SJSA1 (cell line): ENCODE measurements around the gene ERG. TPM values are rescaled to one million over a fixed set of nuclear protein-coding genes. Genes with fewer than 3 reads are reported as not detected.

Experiments
- DNase-seq, 2 experiments: peaks; one replicate each; pipeline ENCODE4 v3.0.0-alpha.2; 2015 to 2020; ENCODE audit warnings: low spot score in 2 of 2, low read depth in 1 of 2
- H3K27ac ChIP-seq: fragments of 250-450 bp; sonication (Bioruptor Pico); 2 replicates; pipeline ENCODE4 v1.5.1; 2020; ENCODE audit warnings: mild to moderate bottlenecking, moderate library complexity
- H3K27me3 ChIP-seq: fragments of 250-450 bp; sonication (Bioruptor Pico); replicated peaks from 2 replicates; pipeline ENCODE4 v1.5.1; 2020; ENCODE audit warnings: mild to moderate bottlenecking, moderate library complexity
- H3K36me3 ChIP-seq: fragments of 250-450 bp; sonication (Bioruptor Pico); 2 replicates; pipeline ENCODE4 v1.5.1; 2020; ENCODE audit warnings: mild to moderate bottlenecking
- H3K4me1 ChIP-seq: fragments of 250-450 bp; sonication (Bioruptor Pico); replicated peaks from 2 replicates; pipeline ENCODE4 v1.6.1; 2021; ENCODE audit warnings: mild to moderate bottlenecking
- H3K4me3 ChIP-seq: fragments of 250-450 bp; sonication (Bioruptor Pico); 2 replicates; pipeline ENCODE4 v1.5.1; 2020; ENCODE audit warnings: mild to moderate bottlenecking
- H3K9me3 ChIP-seq: fragments of 250-450 bp; sonication (Bioruptor Pico); replicated peaks from 2 replicates; pipeline ENCODE4 v1.5.1; 2020; ENCODE audit warnings: mild to moderate bottlenecking
- total RNA-seq: library from RNA; depleted of rRNA; stranded (reverse); fragments of >200 nt; shearing (Covaris generic); gene quantifications from 2 replicates; pipeline ENCODE4 v1.2.3, GENCODE V29; 2014

The ERG gene
- total RNA-seq, 1 experiment from 2014 or later = 0.89 TPM

DNA sequence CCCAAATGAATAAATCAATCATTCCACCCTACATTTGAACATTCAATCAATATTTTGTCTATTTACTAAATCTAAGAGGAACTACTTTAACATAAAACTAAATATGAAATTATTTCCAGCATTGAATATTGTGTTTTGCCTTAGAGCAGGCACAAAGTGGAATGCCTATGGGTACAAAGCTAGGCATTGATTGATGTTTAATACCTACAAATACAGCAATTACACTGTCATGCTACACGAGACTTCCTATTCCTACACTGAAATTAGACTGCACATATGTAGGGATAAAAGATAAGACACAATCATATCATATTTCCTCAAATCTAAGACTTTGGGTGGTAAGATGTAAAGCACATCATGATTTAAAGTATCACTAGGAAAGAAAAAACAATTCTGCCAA is 12.9 kb upstream of the ERG start:
- H3K27me3 ChIP-seq = no peaks in the 10 kb centered on the region; the same call in 1 of the 2 replicates
- no peaks in the 10 kb centered on the region for H3K9me3 ChIP-seq
- peaks cover under 1% of the 10 kb centered on the region for H3K4me1 ChIP-seq
- H3K4me3 ChIP-seq = no peak overlapping the region
- H3K27ac ChIP-seq = no peak overlapping the region
- no peaks in the 10 kb centered on the region for H3K36me3 ChIP-seq
- no peak for DNase-seq

DNA sequence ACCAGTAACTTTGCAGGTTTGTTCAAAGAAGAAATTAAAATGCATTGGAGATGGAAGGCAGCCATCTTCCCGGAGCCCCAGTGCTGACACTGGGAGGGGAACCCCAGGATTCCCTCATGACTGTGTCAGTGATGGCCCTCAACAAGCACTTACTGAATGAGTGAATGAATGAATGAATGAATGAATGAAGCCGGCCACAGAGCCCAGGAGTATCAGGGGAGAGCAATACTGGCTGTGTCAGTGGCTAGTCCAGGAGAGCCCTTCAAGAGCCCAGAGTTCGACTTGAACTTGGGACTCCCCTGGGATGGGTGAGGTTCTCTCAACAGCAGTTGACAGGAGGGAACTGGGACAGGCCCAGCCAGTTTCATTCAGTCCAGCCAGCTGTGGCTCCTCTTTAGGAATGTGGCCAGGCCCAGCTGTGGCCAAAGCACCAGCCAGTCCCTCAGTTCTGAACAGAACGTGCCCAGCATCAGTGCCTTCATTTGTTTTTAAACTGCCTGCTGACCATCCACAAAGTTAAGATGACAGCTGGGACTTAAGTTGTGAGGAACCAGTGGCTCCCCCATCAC is 9.2 kb upstream of the ERG start:
- Histone ChIP-seq H3K36me3 (no peaks in the 10 kb centered on the region), H3K4me1 (peaks cover 29% of the 10 kb centered on the region), H3K9me3 (no peaks in the 10 kb centered on the region), H3K4me3 (no peak overlapping the region), H3K27ac (no peak overlapping the region), H3K27me3 (no peaks in the 10 kb centered on the region)
- no peak for DNase-seq

DNA sequence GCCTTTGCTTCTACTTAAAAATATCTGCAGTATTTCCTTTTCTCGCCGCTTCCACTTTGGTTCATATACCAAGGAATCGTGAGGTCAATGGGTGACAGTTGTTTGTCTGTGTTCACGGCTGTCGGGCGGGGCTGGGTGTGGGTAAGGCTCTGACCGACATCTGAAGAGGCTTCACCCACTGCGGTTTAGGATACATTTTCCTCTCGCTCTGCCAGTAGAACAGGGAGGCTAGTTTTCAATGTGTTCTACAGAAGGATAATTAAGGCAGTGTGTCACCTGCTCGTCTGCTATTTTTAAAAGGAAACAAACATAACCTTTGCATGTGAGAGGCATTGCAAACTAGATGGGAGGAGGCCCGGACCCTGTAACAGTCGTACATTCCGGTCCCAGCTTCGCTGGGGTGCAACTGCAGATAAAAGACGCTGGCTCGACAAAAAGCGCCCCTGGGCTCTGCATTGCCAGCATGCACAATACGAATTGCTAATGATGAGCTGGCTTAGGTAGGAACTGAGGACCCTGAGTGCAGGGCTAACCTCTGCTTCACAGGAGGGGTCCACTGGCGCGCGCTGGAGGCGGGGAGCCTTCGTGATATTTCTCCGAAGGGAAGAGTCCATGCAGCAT is 8.5 kb upstream of the ERG start:
- H3K36me3 ChIP-seq = no peaks in the 10 kb centered on the region
- no peak for DNase-seq
- no peak overlapping the region for H3K4me3 ChIP-seq
- H3K9me3 ChIP-seq = no peaks in the 10 kb centered on the region
- H3K27me3 ChIP-seq = no peaks in the 10 kb centered on the region
- H3K27ac ChIP-seq = no peak overlapping the region
- peaks cover 35% of the 10 kb centered on the region for H3K4me1 ChIP-seq

DNA sequence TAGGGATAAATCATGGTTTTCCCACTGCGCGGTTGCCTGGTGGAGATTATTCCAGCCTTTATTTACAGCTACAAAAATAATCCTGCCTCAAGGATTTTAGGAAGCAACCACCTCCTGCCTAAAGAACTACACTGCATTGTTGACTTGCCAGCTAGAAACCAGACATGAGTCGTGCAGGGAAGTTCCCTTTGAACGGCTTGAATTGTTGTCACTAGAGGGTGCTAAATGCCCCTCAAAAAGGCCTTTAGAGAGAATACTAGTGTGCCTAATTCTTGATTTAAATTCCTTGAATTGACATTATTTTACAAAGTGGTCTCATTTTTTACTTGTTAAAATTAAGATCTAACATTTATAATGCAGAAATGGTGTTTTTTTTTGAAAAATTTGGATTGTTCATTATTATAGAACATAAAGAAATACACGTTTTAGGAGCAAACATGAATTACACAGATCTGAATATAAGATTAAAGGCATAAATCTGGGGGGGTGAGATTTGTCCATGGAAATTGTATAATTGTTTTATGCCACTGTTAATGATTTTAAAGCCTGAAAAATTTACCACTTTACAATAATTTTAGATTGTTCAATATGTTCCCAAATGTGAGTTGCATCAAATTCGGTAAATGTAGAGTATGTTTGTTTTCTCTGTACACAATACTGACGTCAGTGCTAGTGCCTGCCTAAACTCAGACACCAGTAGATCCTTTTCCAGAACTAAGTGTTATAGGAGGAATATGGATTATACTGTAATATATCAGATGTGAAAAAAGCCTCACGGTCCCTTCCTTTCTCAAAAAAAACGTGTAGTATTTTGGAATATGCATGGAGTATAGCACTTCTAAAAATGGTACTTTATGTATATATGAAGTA is 7.6 kb upstream of the ERG start:
- Histone ChIP-seq H3K4me1 (peaks cover 35% of the 10 kb centered on the region), H3K27ac (no peak overlapping the region), H3K36me3 (no peaks in the 10 kb centered on the region), H3K4me3 (no peak overlapping the region), H3K9me3 (no peaks in the 10 kb centered on the region), H3K27me3 (no peaks in the 10 kb centered on the region)
- peak; percentile 59 to 75 for DNase-seq

DNA sequence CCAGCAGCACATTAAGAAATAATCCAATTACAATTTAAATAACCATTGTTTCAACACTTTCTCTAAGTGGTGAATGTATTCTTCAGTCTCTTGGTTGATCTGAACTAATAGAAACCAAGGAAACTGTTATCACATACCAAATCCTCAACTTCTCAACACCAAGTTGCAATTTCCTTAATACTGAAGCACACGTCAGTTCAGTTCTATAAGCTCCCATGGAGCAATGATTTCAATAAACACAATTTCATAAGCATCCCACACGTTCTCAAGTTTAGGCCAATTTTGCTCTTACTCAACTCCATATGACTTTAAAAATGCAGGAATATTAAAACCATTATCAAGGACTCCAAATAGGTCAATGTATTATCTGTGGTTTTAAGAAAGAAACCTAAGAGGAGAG is 5.8 kb upstream of the ERG start:
- no peaks in the 10 kb centered on the region for H3K27me3 ChIP-seq
- no peaks in the 10 kb centered on the region for H3K9me3 ChIP-seq
- H3K4me1 ChIP-seq = peaks cover 49% of the 10 kb centered on the region
- DNase-seq = no peak
- H3K36me3 ChIP-seq = no peaks in the 10 kb centered on the region
- peak overlapping the region; percentile 30 for H3K4me3 ChIP-seq
- H3K27ac ChIP-seq = peak overlapping the region; percentile 87

DNA sequence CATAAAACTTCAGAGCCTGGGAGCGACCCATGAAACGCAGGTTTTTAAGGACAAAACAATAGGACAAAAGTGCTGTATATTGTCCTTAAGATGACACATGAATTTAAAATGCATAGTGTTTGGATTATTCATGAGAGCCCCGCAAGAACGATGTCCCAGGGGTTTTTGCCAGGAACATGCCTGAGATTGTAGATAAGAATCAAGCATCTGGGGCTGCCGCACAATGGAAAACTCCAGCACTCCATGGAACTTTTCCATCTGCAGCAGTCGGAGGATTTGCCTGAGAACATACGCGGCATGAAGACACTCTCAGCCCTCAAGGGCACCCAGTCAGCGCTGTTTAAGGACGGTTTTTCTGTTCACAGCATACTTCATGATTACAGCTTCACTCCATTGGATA is 5.3 kb upstream of the ERG start:
- peak; percentile 89 to 92 for DNase-seq
- H3K36me3 ChIP-seq = no peaks in the 10 kb centered on the region
- H3K4me3 ChIP-seq = peak overlapping the region; percentile 30
- no peaks in the 10 kb centered on the region for H3K27me3 ChIP-seq
- H3K4me1 ChIP-seq = peaks cover 52% of the 10 kb centered on the region
- H3K9me3 ChIP-seq = no peaks in the 10 kb centered on the region
- H3K27ac ChIP-seq = peak overlapping the region; percentile 87

DNA sequence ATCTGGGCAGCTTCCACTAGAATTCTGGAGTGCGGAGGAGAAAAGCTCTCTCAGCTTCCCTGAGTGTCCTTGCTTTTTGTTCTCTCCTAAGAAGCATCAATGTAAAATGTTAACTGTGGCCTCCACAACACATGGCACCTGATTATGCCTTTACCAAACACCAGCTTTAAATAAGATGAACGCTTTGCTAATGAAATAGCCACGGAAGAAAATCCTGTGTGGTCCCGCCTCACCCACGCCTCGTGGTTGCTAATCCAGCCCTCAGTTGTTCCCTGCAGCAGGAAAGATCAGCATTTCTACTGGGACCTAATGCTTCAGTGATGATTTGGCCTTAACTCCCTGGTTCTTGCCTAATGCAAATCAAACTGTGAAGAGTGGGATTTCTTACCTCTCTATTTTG is 1.8 kb upstream of the ERG start:
- Histone ChIP-seq H3K4me1 (peaks cover 41% of the 10 kb centered on the region), H3K27ac (peak overlapping the region; percentile 7; the same call in 1 of the 2 replicates), H3K27me3 (no peaks in the 10 kb centered on the region), H3K4me3 (no peak overlapping the region), H3K36me3 (no peaks in the 10 kb centered on the region), H3K9me3 (no peaks in the 10 kb centered on the region)
- no peak for DNase-seq

DNA sequence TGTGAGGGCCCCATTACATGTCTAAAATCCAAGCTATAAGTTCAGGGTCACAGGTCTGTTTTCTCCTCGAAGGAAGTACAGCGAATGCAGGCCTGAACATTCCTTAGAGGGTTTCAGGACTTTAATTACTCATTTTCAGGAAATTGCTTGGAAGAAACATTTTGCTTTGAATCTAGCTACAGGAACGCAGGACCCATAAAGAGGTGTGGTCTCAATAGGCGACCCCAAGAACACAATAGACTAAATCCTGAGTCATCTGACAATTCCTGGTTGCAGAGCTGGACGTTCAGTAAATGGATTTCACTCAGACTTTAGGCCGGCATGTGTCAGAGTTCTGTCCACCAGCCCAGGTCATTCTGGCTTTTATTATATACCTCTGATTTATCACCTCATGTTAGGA is 1.0 kb upstream of the ERG start:
- DNase-seq = peak in 1 of 2 experiments; percentile 31
- Histone ChIP-seq H3K4me1 (peaks cover 36% of the 10 kb centered on the region), H3K27ac (peak overlapping the region; percentile 7), H3K36me3 (no peaks in the 10 kb centered on the region), H3K9me3 (no peaks in the 10 kb centered on the region), H3K4me3 (no peak overlapping the region), H3K27me3 (no peaks in the 10 kb centered on the region)

DNA sequence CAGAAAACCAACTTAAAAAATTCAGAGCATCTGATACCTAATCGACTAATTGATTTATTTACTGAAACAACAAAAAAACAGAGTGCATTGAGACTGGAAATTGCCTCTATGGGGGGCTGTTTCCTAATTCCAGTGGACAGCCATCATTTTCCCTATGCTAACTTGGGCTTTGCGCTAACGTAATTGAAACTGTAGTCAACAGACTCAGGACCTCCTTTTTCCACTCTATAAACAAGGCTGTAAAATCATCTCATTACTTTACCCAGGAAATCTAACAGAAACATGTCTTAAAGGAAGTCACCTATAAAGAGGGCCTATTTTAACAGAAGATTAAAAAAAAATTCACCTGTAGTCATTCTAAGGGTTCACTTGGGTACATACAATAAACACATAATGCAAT is 2.1 kb downstream of the ERG start:
- Histone ChIP-seq H3K27me3 (no peaks in the 10 kb centered on the region), H3K9me3 (no peaks in the 10 kb centered on the region), H3K4me1 (peaks cover 17% of the 10 kb centered on the region), H3K36me3 (no peaks in the 10 kb centered on the region), H3K27ac (no peak overlapping the region), H3K4me3 (no peak overlapping the region)
- no peak for DNase-seq

DNA sequence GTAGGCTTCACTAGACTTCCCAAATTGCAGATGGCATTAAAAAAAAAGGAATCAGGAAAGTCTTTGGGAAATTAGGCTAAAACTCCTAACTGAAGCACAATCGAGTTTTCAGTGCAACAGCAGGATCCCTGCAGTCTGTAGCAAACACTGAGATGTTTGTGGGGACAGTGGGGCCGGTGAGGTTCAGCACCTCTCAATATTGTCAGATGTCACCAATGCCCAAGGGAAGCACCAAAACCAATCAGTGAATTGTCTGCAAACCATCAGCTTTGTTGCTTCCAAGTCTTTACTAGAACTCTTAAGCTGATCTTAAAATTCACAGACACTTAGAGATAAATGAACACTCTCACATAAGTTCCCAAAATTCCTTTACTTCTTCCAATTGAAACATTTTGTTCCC is 2.6 kb downstream of the ERG start:
- no peak overlapping the region for H3K27ac ChIP-seq
- H3K4me3 ChIP-seq = no peak overlapping the region
- DNase-seq = no peak
- H3K4me1 ChIP-seq = peaks cover 17% of the 10 kb centered on the region
- no peaks in the 10 kb centered on the region for H3K9me3 ChIP-seq
- H3K36me3 ChIP-seq = no peaks in the 10 kb centered on the region
- no peaks in the 10 kb centered on the region for H3K27me3 ChIP-seq

DNA sequence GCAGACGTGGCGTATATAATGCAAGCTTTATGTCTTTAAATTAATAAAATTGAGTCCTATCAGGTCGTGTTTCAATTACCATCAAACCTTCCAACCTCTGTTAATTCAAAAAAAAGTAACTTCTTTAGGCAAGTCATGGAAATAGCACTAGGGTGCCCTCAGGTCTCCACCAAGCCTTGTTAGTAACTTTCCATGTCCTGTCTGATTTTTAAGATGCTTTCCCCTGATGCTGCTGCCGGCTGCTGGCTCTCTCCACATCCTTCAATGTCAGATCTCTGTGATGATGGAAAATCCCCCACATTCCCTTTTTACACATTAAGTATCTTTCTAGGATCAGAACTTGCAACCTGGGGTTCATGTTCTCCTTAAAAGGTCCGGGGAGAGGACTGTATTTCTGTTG is 3.0 kb downstream of the ERG start:
- Histone ChIP-seq H3K27me3 (no peaks in the 10 kb centered on the region), H3K4me1 (peaks cover 14% of the 10 kb centered on the region)

DNA sequence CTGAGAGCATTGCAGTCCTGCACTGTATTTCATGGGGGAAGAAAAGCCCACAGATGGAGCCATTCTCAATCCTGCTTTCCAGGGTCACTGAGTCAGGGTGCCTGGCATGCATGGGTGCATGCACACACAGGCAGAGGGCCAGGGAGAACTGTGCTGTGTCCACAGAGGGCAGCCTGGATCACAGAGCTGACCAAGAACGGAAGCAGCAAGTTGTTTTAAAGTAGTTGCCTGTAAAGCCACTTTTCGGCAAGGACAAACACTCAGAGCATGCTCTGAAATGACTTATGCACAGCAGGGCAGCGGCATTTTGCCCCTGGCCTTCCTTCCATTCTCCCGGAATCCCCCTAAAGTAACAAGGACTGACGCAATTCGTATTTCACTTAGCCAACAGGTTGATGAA is 3.6 kb downstream of the ERG start:
- DNase-seq = no peak
- Histone ChIP-seq H3K27ac (no peak overlapping the region), H3K36me3 (no peaks in the 10 kb centered on the region), H3K9me3 (no peaks in the 10 kb centered on the region), H3K4me1 (peaks cover 9% of the 10 kb centered on the region), H3K4me3 (no peak overlapping the region), H3K27me3 (no peaks in the 10 kb centered on the region)

More for the DNA sequence above, 3.0 kb downstream of the ERG start:
- Histone ChIP-seq H3K27ac (no peak overlapping the region), H3K4me3 (no peak overlapping the region), H3K36me3 (no peaks in the 10 kb centered on the region), H3K9me3 (no peaks in the 10 kb centered on the region)
- no peak for DNase-seq

DNA sequence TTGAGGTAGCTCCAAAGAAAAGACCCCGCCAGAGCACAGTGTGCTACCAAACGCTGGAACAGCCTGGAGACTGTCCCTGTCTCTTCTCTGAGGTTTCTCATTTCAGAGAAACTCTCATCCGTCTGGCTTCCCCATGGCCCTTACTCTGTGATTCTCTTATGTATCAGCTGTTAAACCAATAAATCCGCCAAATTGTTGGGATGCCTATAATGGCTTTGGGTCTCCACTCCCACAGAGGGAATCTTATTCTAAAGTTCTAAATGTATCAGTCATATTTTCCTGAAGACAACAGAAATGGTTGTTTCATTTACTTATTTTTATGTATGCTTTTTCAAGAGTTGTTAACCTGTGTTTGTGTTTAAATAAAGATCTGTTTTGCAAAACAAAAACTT is 4.0 kb downstream of the ERG start:
- H3K27me3 ChIP-seq = no peaks in the 10 kb centered on the region
- H3K4me1 ChIP-seq = peaks cover 9% of the 10 kb centered on the region
- no peak for DNase-seq
- no peak overlapping the region for H3K4me3 ChIP-seq
- no peaks in the 10 kb centered on the region for H3K36me3 ChIP-seq
- no peaks in the 10 kb centered on the region for H3K9me3 ChIP-seq
- no peak overlapping the region for H3K27ac ChIP-seq

DNA sequence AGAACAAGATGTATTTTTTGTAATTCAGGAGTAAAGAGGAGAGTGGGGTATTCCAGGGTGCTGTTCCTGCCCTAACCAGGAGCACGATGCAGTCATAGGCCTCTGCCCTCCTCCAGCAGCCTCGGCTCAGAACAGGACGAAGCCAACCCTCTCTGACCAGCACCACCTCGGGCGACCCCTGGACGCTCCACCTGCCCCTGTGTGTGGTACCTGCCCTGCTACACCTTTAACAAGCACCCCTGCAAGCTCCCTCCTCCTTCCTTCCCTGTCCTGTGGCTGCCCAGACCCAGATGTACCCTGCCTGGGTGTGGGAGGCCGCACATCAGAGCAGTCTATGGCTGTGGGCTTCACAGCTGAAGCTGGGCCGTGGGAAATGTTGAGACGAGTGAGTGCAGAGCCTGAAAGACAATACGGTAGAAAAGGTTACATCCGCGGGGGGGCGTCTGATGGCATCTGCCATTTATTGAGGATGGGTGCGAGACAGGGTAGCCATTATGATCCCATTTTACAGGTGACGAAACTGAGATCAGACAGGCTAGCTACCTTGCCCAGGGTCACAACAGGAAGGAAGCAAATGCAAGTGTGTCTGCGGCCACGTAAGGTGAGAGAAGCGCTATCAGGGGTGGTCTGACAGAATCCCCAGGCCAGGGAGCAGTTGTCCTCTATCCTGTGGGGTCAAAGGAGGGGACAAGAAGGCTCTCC is 4.6 kb downstream of the ERG start:
- no peak for DNase-seq
- H3K27ac ChIP-seq = no peak overlapping the region
- no peaks in the 10 kb centered on the region for H3K36me3 ChIP-seq
- peaks cover 10% of the 10 kb centered on the region for H3K4me1 ChIP-seq
- no peaks in the 10 kb centered on the region for H3K27me3 ChIP-seq
- no peak overlapping the region for H3K4me3 ChIP-seq
- no peaks in the 10 kb centered on the region for H3K9me3 ChIP-seq
